ENCODE measurements around the gene KCNK2. TPM values are rescaled to one million over a fixed set of nuclear protein-coding genes. Genes with fewer than 3 reads are reported as not detected.

KCNK2 gene
- total and polyA plus RNA-seq, 2 of the 4 experiments (the other 2 are of a cell fraction) = 45.9 to 86.9 TPM

GRCh38 chr1:215106067-215106466 is 23.5 kb downstream of the KCNK2 start:
- intact Hi-C loops (cut with micrococcal nuclease) (no loop called here), in situ Hi-C loops (cut with MboI; ENCODE audit: low sequenced_read_pairs) (no loop called here), dilution Hi-C loops (cut with HindIII; ENCODE audit: low sequenced_read_pairs, unreplicated experiment) (no loop called here)
- H3K18ac ChIP-seq (ENCODE audit: low read depth, low read length) = no peak overlapping the region
- no peaks in the 10 kb centered on the region for H3K9me3 ChIP-seq (ENCODE audit: control insufficient read depth, insufficient read depth, low read length)
- H4K20me1 ChIP-seq (ENCODE audit: insufficient read depth, low read length) = no peaks in the 10 kb centered on the region
- H3K23ac ChIP-seq (ENCODE audit: low read depth, low read length) = no peak overlapping the region
- H3K36me3 ChIP-seq (ENCODE audit: control insufficient read depth, insufficient read depth, low read length) = no peaks in the 10 kb centered on the region; the same call in 1 of the 2 replicates
- DNase-seq (no peak), ATAC-seq (ENCODE audit: low read depth) (no peak)
- no peak overlapping the region for H3K4ac ChIP-seq (ENCODE audit: low read depth, low read length)
- no CpG with 5 or more reads among the region's 2 CpGs for WGBS, 2 experiments (ENCODE audit: extremely low coverage in 2 of 2, insufficient read length in 1 of 2)
- H3K4me3 ChIP-seq (ENCODE audit: insufficient read depth, low read depth, low read length) = no peak overlapping the region
- no peak overlapping the region for H4K91ac ChIP-seq (ENCODE audit: insufficient read depth, low read depth, low read length)
- H3K14ac ChIP-seq (replicated peaks; ENCODE audit: low read depth, low read length) = no peak overlapping the region
- no peak overlapping the region for H3K56ac ChIP-seq (ENCODE audit: extremely low read depth, insufficient read depth, low read length)
- H2AK5ac ChIP-seq (ENCODE audit: low read depth, low read length) = no peak overlapping the region
- BruUV-seq (replicated peaks) = no TSS peak
- no peak overlapping the region for H2AFZ ChIP-seq (replicated peaks; ENCODE audit: low read length, poor library complexity)
- H3K27me3 ChIP-seq (ENCODE audit: control insufficient read depth, insufficient read depth, low read length) = no peaks in the 10 kb centered on the region
- H2BK15ac ChIP-seq (ENCODE audit: low read depth, low read length) = no peak overlapping the region
- POLR2A ChIA-PET (ENCODE audit: unreplicated experiment) = no interaction called here
- CTCF ChIA-PET = no interaction called here
- H4K8ac ChIP-seq (ENCODE audit: low read depth in 2 of 2, low read length in 2 of 2) = no peak overlapping the region
- no peak overlapping the region for H2BK120ac ChIP-seq (ENCODE audit: low read depth, low read length)
- no peak overlapping the region for H2BK5ac ChIP-seq (ENCODE audit: low read depth, low read length, poor library complexity, severe bottlenecking)
- 0 out of 4 replicates have a peak, but pooled peaks cover 3 to 4% of the 10 kb centered on the region in 2 experiments for H3K79me1 ChIP-seq (ENCODE audit: low read depth in 1 of 2, low read length in 2 of 2)
- no peak overlapping the region for H3K27ac ChIP-seq (ENCODE audit: insufficient read depth, low read length)
- H3K9me1 ChIP-seq (ENCODE audit: insufficient read depth, low read length) = no peaks in the 10 kb centered on the region; the same call in 1 of the 2 replicates
- no peak overlapping the region for H4K5ac ChIP-seq (ENCODE audit: low read depth, low read length)
- H3K4me2 ChIP-seq (ENCODE audit: low read depth, low read length) = no peak overlapping the region
- H2AK9ac ChIP-seq (replicated peaks; ENCODE audit: low read depth, low read length, poor library complexity) = no peak overlapping the region
- no peak overlapping the region for H2BK20ac ChIP-seq (ENCODE audit: low read depth, low read length)
- no peaks in the 10 kb centered on the region for H3K4me1 ChIP-seq (ENCODE audit: control insufficient read depth, insufficient read depth, low read length)
- TF ChIP-seq USF2 (IDR thresholded peaks at IDR 0.05; ENCODE audit: low read depth, low read length) (no peak), RCOR1 (IDR thresholded peaks at IDR 0.05; ENCODE audit: insufficient replicate concordance, low read length) (no peak), MAFK (IDR thresholded peaks at IDR 0.05; ENCODE audit: low read depth, low read length) (no peak), CHD1 (IDR thresholded peaks at IDR 0.05; ENCODE audit: low read depth, low read length) (no peak), BHLHE40 (IDR thresholded peaks at IDR 0.05; ENCODE audit: low read depth, low read length) (no peak), MAZ (IDR thresholded peaks at IDR 0.05; ENCODE audit: borderline replicate concordance, low read depth, low read length) (no peak), NFE2L2 (IDR thresholded peaks at IDR 0.05; ENCODE audit: low read depth, low read length) (no peak), RFX5 (IDR thresholded peaks at IDR 0.05; ENCODE audit: low read depth, low read length) (no peak)
- no peak overlapping the region for H3K9ac ChIP-seq (ENCODE audit: low read depth, low read length)
